Measurements from ENCODE around the gene FAM114A1. TPM values are rescaled to one million over a fixed set of nuclear protein-coding genes. Genes with fewer than 3 reads are reported as not detected.

FAM114A1 gene
- total RNA-seq, 1 donor from 2014 or later, result 105 TPM

DNA sequence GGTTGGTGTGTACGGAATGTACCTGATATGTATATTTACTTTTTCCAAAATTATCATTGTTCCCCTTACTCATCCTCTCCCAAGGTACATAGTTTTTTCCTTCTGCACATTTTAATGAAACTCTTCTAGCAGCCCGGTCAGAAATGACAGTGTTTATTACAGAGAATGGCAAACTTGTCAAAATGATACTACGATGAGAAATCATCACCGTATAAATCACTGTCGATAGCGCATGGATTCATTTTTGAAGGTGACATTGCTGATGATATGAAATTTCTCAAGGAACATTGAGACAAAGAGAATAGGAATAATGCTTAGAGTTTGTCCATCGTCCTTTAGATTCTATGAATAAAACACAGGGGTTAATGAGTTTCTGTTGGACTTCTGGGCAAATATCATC, 30.6 kb downstream of the FAM114A1 start:
- H3K4me1 ChIP-seq, result peaks cover 15% of the 10 kb centered on the region
- no peak for DNase-seq (ENCODE audit: extremely low spot score in 2 of 2)
- no peak overlapping the region for H3K27ac ChIP-seq
- no peak overlapping the region for H3K4me3 ChIP-seq
- intact Hi-C loops (cut with DNase I), result no loop called here
- H3K27me3 ChIP-seq, result no peaks in the 10 kb centered on the region
- no peaks in the 10 kb centered on the region for H3K9me3 ChIP-seq
- TF ChIP-seq, protein P1, sequence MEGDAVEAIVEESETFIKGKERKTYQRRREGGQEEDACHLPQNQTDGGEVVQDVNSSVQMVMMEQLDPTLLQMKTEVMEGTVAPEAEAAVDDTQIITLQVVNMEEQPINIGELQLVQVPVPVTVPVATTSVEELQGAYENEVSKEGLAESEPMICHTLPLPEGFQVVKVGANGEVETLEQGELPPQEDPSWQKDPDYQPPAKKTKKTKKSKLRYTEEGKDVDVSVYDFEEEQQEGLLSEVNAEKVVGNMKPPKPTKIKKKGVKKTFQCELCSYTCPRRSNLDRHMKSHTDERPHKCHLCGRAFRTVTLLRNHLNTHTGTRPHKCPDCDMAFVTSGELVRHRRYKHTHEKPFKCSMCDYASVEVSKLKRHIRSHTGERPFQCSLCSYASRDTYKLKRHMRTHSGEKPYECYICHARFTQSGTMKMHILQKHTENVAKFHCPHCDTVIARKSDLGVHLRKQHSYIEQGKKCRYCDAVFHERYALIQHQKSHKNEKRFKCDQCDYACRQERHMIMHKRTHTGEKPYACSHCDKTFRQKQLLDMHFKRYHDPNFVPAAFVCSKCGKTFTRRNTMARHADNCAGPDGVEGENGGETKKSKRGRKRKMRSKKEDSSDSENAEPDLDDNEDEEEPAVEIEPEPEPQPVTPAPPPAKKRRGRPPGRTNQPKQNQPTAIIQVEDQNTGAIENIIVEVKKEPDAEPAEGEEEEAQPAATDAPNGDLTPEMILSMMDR (IDR thresholded peaks at IDR 0.05), result no peak
- TF ChIP-seq POLR2AphosphoS5 (IDR thresholded peaks at IDR 0.05; ENCODE audit: insufficient read depth in 1 of 2, low read depth in 1 of 2) (no peak), POLR2A (IDR thresholded peaks at IDR 0.05) (no peak)
- peaks cover 0 to 35% of the 10 kb centered on the region in 2 donors for H3K36me3 ChIP-seq

DNA sequence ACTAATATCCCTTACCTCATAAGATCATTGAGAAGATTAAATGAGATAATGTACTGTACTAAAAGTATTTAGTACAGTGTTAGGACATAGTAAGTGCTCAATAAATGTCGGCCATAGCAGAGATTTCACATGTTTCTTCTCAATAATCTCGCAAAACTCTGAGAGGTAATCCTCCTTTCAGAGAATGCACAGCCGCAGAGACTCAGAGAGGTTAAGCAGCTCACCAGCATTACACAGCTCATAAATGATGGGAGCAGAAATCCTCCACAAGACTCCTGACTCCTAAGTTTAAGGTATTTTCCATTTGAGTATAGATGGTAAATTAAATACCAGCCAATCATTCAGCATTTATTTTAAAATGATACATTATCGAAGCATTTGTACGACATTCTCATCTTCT, 34.6 kb downstream of the FAM114A1 start:
- intact Hi-C loops (cut with DNase I), result loop anchor here (5.0 kb wide), 1 partner anchor 235 kb away; no protein-coding TSS in a partner anchor
- Histone ChIP-seq H3K36me3 (peaks cover 0 to 23% of the 10 kb centered on the region in 2 donors), H3K27ac (no peak overlapping the region), H3K27me3 (no peaks in the 10 kb centered on the region), H3K4me1 (peaks cover 4% of the 10 kb centered on the region), H3K4me3 (no peak overlapping the region), H3K9me3 (no peaks in the 10 kb centered on the region)
- TF ChIP-seq POLR2A (IDR thresholded peaks at IDR 0.05), result no peak
- TF ChIP-seq, protein P1 (IDR thresholded peaks at IDR 0.05), result no peak
- no peak for TF ChIP-seq POLR2AphosphoS5 (IDR thresholded peaks at IDR 0.05; ENCODE audit: insufficient read depth in 1 of 2, low read depth in 1 of 2)
- DNase-seq (ENCODE audit: extremely low spot score in 2 of 2), result no peak

DNA sequence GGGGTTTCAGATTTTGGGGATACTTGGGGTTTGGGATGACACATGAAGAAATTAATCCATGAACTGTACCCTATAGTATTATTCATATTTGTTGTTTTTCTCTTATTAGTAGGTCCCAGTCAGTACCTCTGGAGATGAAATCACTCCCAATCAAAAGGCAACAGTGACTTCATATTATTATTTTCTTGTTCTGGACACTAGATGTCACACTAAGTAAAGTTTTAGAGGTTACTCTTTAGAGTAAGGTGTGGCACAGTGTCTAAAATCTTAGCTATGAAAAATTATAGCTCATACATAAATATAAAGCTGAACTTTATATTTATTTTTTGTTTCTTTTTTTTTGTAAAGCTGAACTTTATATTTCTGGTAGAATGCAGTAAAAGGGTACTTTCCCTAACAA, 35.1 kb downstream of the FAM114A1 start:
- Histone ChIP-seq H3K4me1 (no peaks in the 10 kb centered on the region), H3K27ac (no peak overlapping the region), H3K27me3 (no peaks in the 10 kb centered on the region), H3K4me3 (no peak overlapping the region), H3K9me3 (no peaks in the 10 kb centered on the region), H3K36me3 (peaks cover 0 to 21% of the 10 kb centered on the region in 2 donors)
- intact Hi-C loops (cut with DNase I), result loop anchor here (5.0 kb wide), 1 partner anchor 235 kb away; no protein-coding TSS in a partner anchor
- no peak for DNase-seq (ENCODE audit: extremely low spot score in 2 of 2)
- no peak for TF ChIP-seq POLR2A (IDR thresholded peaks at IDR 0.05)
- TF ChIP-seq POLR2AphosphoS5 (IDR thresholded peaks at IDR 0.05; ENCODE audit: insufficient read depth in 1 of 2, low read depth in 1 of 2), result no peak
- TF ChIP-seq, protein P1 (IDR thresholded peaks at IDR 0.05), result no peak

DNA sequence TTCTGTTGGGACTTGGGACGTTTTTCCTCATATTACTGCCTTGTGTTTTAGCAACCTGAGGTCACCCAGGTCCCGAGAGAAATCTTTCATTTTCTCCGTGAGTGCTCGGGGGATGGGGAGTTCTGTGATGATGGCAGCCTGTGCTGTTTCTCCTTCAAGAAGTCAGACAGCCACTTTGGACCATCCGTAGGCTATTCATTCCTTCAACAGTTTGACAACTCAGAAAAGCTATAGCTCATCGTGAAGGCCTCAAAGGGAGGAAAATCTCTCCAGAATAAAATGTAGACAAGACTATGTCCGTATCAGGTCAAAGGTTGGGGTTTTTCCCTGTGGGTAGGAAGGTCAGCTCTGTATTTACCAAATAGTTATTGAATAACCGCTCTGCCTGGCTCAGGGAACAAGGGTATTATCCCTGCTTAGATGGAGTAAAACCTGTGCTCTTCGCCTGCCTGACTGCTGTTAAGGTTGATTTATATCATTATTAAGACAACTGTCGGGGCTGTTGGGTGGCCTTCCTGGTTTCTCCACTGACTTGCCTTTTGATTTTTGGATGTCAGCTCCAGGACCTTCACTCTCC, 36.6 kb downstream of the FAM114A1 start:
- H3K9me3 ChIP-seq, result no peaks in the 10 kb centered on the region
- H3K4me3 ChIP-seq, result no peak overlapping the region
- no peak for DNase-seq (ENCODE audit: extremely low spot score in 2 of 2)
- TF ChIP-seq POLR2AphosphoS5 (IDR thresholded peaks at IDR 0.05; ENCODE audit: insufficient read depth in 1 of 2, low read depth in 1 of 2) (no peak), POLR2A (IDR thresholded peaks at IDR 0.05) (no peak)
- TF ChIP-seq, protein P1 (IDR thresholded peaks at IDR 0.05), result no peak
- H3K27ac ChIP-seq, result no peak overlapping the region
- H3K4me1 ChIP-seq, result no peaks in the 10 kb centered on the region
- H3K27me3 ChIP-seq, result no peaks in the 10 kb centered on the region
- intact Hi-C loops (cut with DNase I), result loop anchor here (5.0 kb wide), 1 partner anchor 233 kb away; no protein-coding TSS in a partner anchor
- peaks cover 0 to 30% of the 10 kb centered on the region in 2 donors for H3K36me3 ChIP-seq

DNA sequence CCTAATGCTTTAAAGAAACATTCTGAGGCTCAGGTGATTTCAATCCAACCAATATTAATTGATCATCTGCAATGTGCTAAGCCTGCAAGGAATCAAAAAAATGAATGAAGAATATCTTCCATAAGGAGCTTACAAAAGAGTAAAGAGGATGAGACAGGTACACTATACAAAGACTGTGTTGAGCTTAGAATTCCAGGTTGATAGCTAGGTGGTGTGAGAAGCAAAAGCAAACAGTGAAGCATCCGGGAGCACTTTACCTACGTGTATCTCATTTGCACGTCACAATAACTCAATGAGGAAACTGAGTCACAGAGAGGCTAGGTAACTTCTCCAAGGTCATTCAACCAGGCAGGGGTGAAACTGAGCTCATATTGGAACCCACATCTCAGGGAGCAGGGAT, 37.1 kb downstream of the FAM114A1 start:
- H3K27ac ChIP-seq, result no peak overlapping the region
- peaks cover 0 to 35% of the 10 kb centered on the region in 2 donors for H3K36me3 ChIP-seq
- no peak for TF ChIP-seq POLR2A (IDR thresholded peaks at IDR 0.05)
- no peak for TF ChIP-seq POLR2AphosphoS5 (IDR thresholded peaks at IDR 0.05; ENCODE audit: insufficient read depth in 1 of 2, low read depth in 1 of 2)
- TF ChIP-seq, protein P1 (IDR thresholded peaks at IDR 0.05), result no peak
- no peaks in the 10 kb centered on the region for H3K4me1 ChIP-seq
- no peaks in the 10 kb centered on the region for H3K27me3 ChIP-seq
- intact Hi-C loops (cut with DNase I), result loop anchor here (5.0 kb wide), 1 partner anchor 233 kb away; no protein-coding TSS in a partner anchor
- no peak for DNase-seq (ENCODE audit: extremely low spot score in 2 of 2)
- H3K9me3 ChIP-seq, result no peaks in the 10 kb centered on the region
- no peak overlapping the region for H3K4me3 ChIP-seq
